Measurements from ENCODE around the gene SMYD2.

DNA sequence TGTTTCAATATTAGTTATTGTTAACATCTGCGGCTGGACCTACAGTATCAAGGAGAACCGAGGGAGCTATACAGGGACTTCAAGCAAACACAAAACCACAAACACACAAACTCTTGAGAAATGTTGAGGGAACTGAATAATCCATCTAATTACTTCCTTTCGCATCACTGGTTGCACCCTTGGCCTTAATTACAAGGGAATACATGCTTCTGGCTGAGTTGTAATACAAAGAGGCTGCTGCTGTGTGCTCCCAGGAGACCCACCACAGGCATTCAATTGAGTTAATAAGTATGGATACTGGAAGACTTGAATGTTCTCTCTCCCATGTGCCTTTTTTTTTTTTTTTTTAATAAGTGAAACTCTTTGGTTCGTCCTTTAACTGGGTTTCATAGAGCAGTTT, 16.8 kb upstream of the SMYD2 start:
- no peak for TF ChIP-seq KDM1A (IDR thresholded peaks at IDR 0.05; ENCODE audit: borderline replicate concordance, low read length)
- TF ChIP-seq ZNF274 (IDR thresholded peaks at IDR 0.05; ENCODE audit: borderline replicate concordance, extremely low read depth, low read length): no peak
- TF ChIP-seq SIN3A (conservative IDR thresholded peaks at IDR 0.05 in 1 of 2, IDR thresholded peaks at IDR 0.05 in 1 of 2; ENCODE audit: low read depth in 1 of 2, low read length in 2 of 2): no peak
- no peak for TF ChIP-seq SRF (IDR thresholded peaks at IDR 0.05; ENCODE audit: low read depth, low read length)
- TF ChIP-seq, protein P1, sequence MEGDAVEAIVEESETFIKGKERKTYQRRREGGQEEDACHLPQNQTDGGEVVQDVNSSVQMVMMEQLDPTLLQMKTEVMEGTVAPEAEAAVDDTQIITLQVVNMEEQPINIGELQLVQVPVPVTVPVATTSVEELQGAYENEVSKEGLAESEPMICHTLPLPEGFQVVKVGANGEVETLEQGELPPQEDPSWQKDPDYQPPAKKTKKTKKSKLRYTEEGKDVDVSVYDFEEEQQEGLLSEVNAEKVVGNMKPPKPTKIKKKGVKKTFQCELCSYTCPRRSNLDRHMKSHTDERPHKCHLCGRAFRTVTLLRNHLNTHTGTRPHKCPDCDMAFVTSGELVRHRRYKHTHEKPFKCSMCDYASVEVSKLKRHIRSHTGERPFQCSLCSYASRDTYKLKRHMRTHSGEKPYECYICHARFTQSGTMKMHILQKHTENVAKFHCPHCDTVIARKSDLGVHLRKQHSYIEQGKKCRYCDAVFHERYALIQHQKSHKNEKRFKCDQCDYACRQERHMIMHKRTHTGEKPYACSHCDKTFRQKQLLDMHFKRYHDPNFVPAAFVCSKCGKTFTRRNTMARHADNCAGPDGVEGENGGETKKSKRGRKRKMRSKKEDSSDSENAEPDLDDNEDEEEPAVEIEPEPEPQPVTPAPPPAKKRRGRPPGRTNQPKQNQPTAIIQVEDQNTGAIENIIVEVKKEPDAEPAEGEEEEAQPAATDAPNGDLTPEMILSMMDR (IDR thresholded peaks at IDR 0.05; ENCODE audit: control extremely low read depth in 1 of 3, insufficient read depth in 1 of 3, low read depth in 1 of 3, low read length in 3 of 3): no peak
- TF ChIP-seq POLR2A (IDR thresholded peaks at IDR 0.05; ENCODE audit: control extremely low read depth in 1 of 2, low read depth in 2 of 2, low read length in 2 of 2): no peak
- TF ChIP-seq, protein P2, sequence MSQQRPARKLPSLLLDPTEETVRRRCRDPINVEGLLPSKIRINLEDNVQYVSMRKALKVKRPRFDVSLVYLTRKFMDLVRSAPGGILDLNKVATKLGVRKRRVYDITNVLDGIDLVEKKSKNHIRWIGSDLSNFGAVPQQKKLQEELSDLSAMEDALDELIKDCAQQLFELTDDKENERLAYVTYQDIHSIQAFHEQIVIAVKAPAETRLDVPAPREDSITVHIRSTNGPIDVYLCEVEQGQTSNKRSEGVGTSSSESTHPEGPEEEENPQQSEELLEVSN (IDR thresholded peaks at IDR 0.05): no peak
- TF ChIP-seq EP300 (IDR thresholded peaks at IDR 0.05; ENCODE audit: borderline replicate concordance in 1 of 2, low read depth in 2 of 2, low read length in 2 of 2): no peak

Data from H1 (cell line).